IMR-90 (cell line): ENCODE data around the gene PEA15. TPM values are rescaled to one million over a fixed set of nuclear protein-coding genes. Genes with fewer than 3 reads are reported as not detected.

ENCODE experiments used
- ATAC-seq: fragments of 200-7000 bp; cut with Tn5 transposase; 2 replicates; pipeline ENCODE4 v1.9.1; 2020; ENCODE audit warnings: low read depth, mild to moderate bottlenecking, moderate library complexity
- BruUV-seq: library from RNA; stranded (reverse); fragments of 400-500 nt; replicated peaks from 2 replicates; lab custom pipeline; 2021; lab: Mats Ljungman, UMichigan
- CTCF ChIA-PET: fragments of 300-600 bp; formaldehyde crosslinking; extraction: SDS; loops from one replicate; lab custom pipeline; 2021; ENCODE audit warnings: antibody characterized with exemption; lab: Yijun Ruan, JAX
- POLR2A ChIA-PET: fragments of 300-600 bp; sonication (Branson Sonifier 250); formaldehyde crosslinking; loops from one replicate; lab custom pipeline; 2022; ENCODE audit warnings: antibody characterized with exemption; ENCODE audit not compliant: unreplicated experiment; lab: Charles Lee
- DNase-seq: peaks from one replicate; pipeline ENCODE4 v3.0.0; 2013
- H2AFZ ChIP-seq: replicated peaks from 2 replicates; pipeline ENCODE3; 2013; ENCODE audit warnings: low read length, mild to moderate bottlenecking; ENCODE audit not compliant: poor library complexity
- H2AK5ac ChIP-seq: 2 replicates; pipeline ENCODE4 v1.6.1; 2013; ENCODE audit warnings: low read depth, low read length, inconsistent platforms
- H2AK9ac ChIP-seq: replicated peaks from 2 replicates; pipeline ENCODE3; 2013; ENCODE audit warnings: mild to moderate bottlenecking, low read depth, low read length, moderate library complexity; ENCODE audit not compliant: poor library complexity
- H2BK120ac ChIP-seq: 2 replicates; pipeline ENCODE4 v1.6.1; 2013; ENCODE audit warnings: low read depth, low read length, inconsistent platforms
- H2BK15ac ChIP-seq: 3 replicates; pipeline ENCODE4 v1.6.1; 2013; ENCODE audit warnings: low read depth, low read length, inconsistent platforms
- H2BK20ac ChIP-seq: 2 replicates; pipeline ENCODE4 v1.6.1; 2013; ENCODE audit warnings: low read depth, mild to moderate bottlenecking, inconsistent platforms, low read length, moderate library complexity
- H2BK5ac ChIP-seq: 2 replicates; pipeline ENCODE4 v1.6.1; 2013; ENCODE audit warnings: mild to moderate bottlenecking, low read depth, low read length, inconsistent platforms; ENCODE audit not compliant: poor library complexity, severe bottlenecking
- H3K14ac ChIP-seq: replicated peaks from 2 replicates; pipeline ENCODE4 v1.6.1; 2013; ENCODE audit warnings: low read depth, low read length, inconsistent platforms
- H3K18ac ChIP-seq: 2 replicates; pipeline ENCODE4 v1.6.1; 2013; ENCODE audit warnings: low read depth, low read length, control low read depth
- H3K23ac ChIP-seq: 2 replicates; pipeline ENCODE4 v1.6.1; 2013; ENCODE audit warnings: low read depth, low read length, inconsistent platforms
- H3K27ac ChIP-seq: 2 replicates; pipeline ENCODE4 v1.5.1; 2013; ENCODE audit warnings: mild to moderate bottlenecking, control low read depth, low read length; ENCODE audit not compliant: insufficient read depth
- H3K27me3 ChIP-seq: 2 replicates; pipeline ENCODE4 v1.6.1; 2013; ENCODE audit warnings: low read length; ENCODE audit not compliant: control insufficient read depth, insufficient read depth
- H3K36me3 ChIP-seq: 2 replicates; pipeline ENCODE4 v1.6.1; 2013; ENCODE audit warnings: low read length, mixed read lengths; ENCODE audit not compliant: control insufficient read depth, insufficient read depth
- H3K4ac ChIP-seq: 2 replicates; pipeline ENCODE4 v1.6.1; 2013; ENCODE audit warnings: low read depth, low read length, inconsistent platforms
- H3K4me1 ChIP-seq: 2 replicates; pipeline ENCODE4 v1.6.1; 2013; ENCODE audit warnings: low read length, mixed read lengths; ENCODE audit not compliant: control insufficient read depth, insufficient read depth
- H3K4me2 ChIP-seq: 2 replicates; pipeline ENCODE4 v1.6.1; 2013; ENCODE audit warnings: low read depth, mild to moderate bottlenecking, control low read depth, low read length, moderate library complexity
- H3K4me3 ChIP-seq: 2 replicates; pipeline ENCODE4 v1.5.1; 2013; ENCODE audit warnings: low read depth, mild to moderate bottlenecking, control low read depth, low read length, moderate library complexity; ENCODE audit not compliant: insufficient read depth
- H3K56ac ChIP-seq: 2 replicates; pipeline ENCODE4 v1.6.1; 2013; ENCODE audit warnings: low read length, inconsistent platforms; ENCODE audit not compliant: insufficient read depth; ENCODE audit errors: extremely low read depth
- H3K79me1 ChIP-seq, 2 experiments: 2 replicates each; pipeline ENCODE4 v1.6.1; 2013; ENCODE audit warnings: low read length in 2 of 2, inconsistent platforms in 1 of 2, low read depth in 1 of 2
- H3K9ac ChIP-seq: 2 replicates; pipeline ENCODE4 v1.6.1; 2013; ENCODE audit warnings: low read depth, low read length, control low read depth
- H3K9me1 ChIP-seq: 2 replicates; pipeline ENCODE4 v1.6.1; 2013; ENCODE audit warnings: low read length, inconsistent platforms; ENCODE audit not compliant: insufficient read depth
- H3K9me3 ChIP-seq: 2 replicates; pipeline ENCODE4 v1.6.1; 2013; ENCODE audit warnings: low read length; ENCODE audit not compliant: control insufficient read depth, insufficient read depth
- H4K20me1 ChIP-seq: 2 replicates; pipeline ENCODE4 v1.6.1; 2013; ENCODE audit warnings: low read length, inconsistent platforms; ENCODE audit not compliant: insufficient read depth
- H4K5ac ChIP-seq: 2 replicates; pipeline ENCODE4 v1.6.1; 2013; ENCODE audit warnings: mild to moderate bottlenecking, low read depth, low read length, control low read depth
- H4K8ac ChIP-seq, 2 experiments: 2 replicates each; pipeline ENCODE4 v1.6.1; 2013; ENCODE audit warnings: low read depth in 2 of 2, low read length in 2 of 2, control low read depth in 1 of 2, inconsistent platforms in 1 of 2
- H4K91ac ChIP-seq: 2 replicates; pipeline ENCODE4 v1.6.1; 2013; ENCODE audit warnings: low read depth, low read length, inconsistent platforms; ENCODE audit not compliant: insufficient read depth
- BHLHE40 ChIP-seq: fragments of 150-350 bp; IDR thresholded peaks from 2 replicates; pipeline ENCODE4 v1.6.1; 2016; ENCODE audit warnings: mild to moderate bottlenecking, low read depth, low read length
- CEBPB ChIP-seq: IDR thresholded peaks from 2 replicates; pipeline ENCODE4 v1.6.1; 2012; ENCODE audit warnings: low read depth, low read length, improper control_type of control experiment
- CHD1 ChIP-seq: IDR thresholded peaks from 2 replicates; pipeline ENCODE4 v1.6.1; 2012; ENCODE audit warnings: low read depth, low read length, improper control_type of control experiment
- MAFK ChIP-seq: IDR thresholded peaks from 2 replicates; pipeline ENCODE4 v1.6.1; 2012; ENCODE audit warnings: low read depth, low read length, improper control_type of control experiment
- WGBS, 2 experiments: methylation state at CpG; one replicate each; pipeline versions ENCODE4 v1.1.5 to v1.1.7; 2013; ENCODE audit warnings: missing lambda C conversion rate in 2 of 2; ENCODE audit not compliant: insufficient read length in 1 of 2; ENCODE audit errors: extremely low coverage in 2 of 2; 5-methylcytosine and 5-hydroxymethylcytosine counted together
- dilution Hi-C: fragments of 300-500 bp; cut with HindIII; formaldehyde crosslinking; loops from one replicate; pipeline ENCODE4 v1.14.3; 2018; ENCODE audit warnings: low sequenced_read_pairs; ENCODE audit not compliant: unreplicated experiment
- in situ Hi-C: fragments of 300-500 bp; cut with MboI; formaldehyde crosslinking; loops from 3 replicates; pipeline ENCODE4 v1.14.3; 2019; ENCODE audit warnings: low sequenced_read_pairs, inconsistent platforms, mixed read lengths
- intact Hi-C: fragments of 100-400 bp; cut with micrococcal nuclease; formaldehyde crosslinking; loops from 2 replicates; pipeline ENCODE4 v1.10.0; 2022
- polyA plus RNA-seq, 3 experiments: library from polyadenylated mRNA; depleted of rRNA; stranded (reverse); fragments of >200 nt; gene quantifications; 2 replicates each; pipeline ENCODE4 v1.2.3, GENCODE V29; 2012; ENCODE audit warnings: low replicate concordance in 1 of 3
- total RNA-seq: library from RNA; depleted of rRNA; stranded (reverse); fragments of >200 nt; gene quantifications from 2 replicates; pipeline ENCODE4 v1.2.3, GENCODE V29; 2012

Gene PEA15
- total and polyA plus RNA-seq, 2 of the 4 experiments (the other 2 are of a cell fraction) = 296 to 754 TPM

- no peak overlapping the region for H2AFZ ChIP-seq
- H3K9me3 ChIP-seq = no peaks in the 10 kb centered on the region
- no peak overlapping the region for H2BK20ac ChIP-seq
- no peak overlapping the region for H2AK9ac ChIP-seq
- no peak overlapping the region for H3K18ac ChIP-seq
- H4K91ac ChIP-seq = no peak overlapping the region
- H3K9ac ChIP-seq = no peak overlapping the region
- CTCF ChIA-PET = no interaction called here
- no peak overlapping the region for H4K8ac ChIP-seq
- no peak overlapping the region for H2BK120ac ChIP-seq
- H3K56ac ChIP-seq = no peak overlapping the region
- peaks cover 23 to 47% of the 10 kb centered on the region in 2 experiments for H3K79me1 ChIP-seq
- dilution Hi-C loops = no loop called here
- intact Hi-C loops = loop anchor here (5.0 kb wide), 1 partner anchor 53 kb away; the partner anchor contains the start of gene CASQ1
- peaks cover 23% of the 10 kb centered on the region for H4K20me1 ChIP-seq
- no peak overlapping the region for H3K23ac ChIP-seq
- H3K27me3 ChIP-seq = no peaks in the 10 kb centered on the region
- peaks cover 2% of the 10 kb centered on the region; the same call in 1 of the 2 replicates for H3K4me1 ChIP-seq
- H2BK5ac ChIP-seq = no peak overlapping the region
- ATAC-seq (no peak), DNase-seq (no peak)
- no peaks in the 10 kb centered on the region for H3K9me1 ChIP-seq
- in situ Hi-C loops = no loop called here
- H2AK5ac ChIP-seq = no peak overlapping the region
- BruUV-seq = no TSS peak
- no peak overlapping the region for H3K14ac ChIP-seq
- no peak overlapping the region for H4K5ac ChIP-seq
- WGBS, 2 experiments = no CpG with 5 or more reads among the region's 1 CpG
- no peak overlapping the region for H3K4me3 ChIP-seq
- TF ChIP-seq BHLHE40 (no peak), CEBPB (no peak), CHD1 (no peak), MAFK (no peak)
- POLR2A ChIA-PET = no interaction called here
- H3K4ac ChIP-seq = no peak overlapping the region
- H3K4me2 ChIP-seq = no peak overlapping the region
- H3K36me3 ChIP-seq = peaks cover 9% of the 10 kb centered on the region
- no peak overlapping the region for H2BK15ac ChIP-seq
- no peak overlapping the region for H3K27ac ChIP-seq
Measured at GRCh38 chr1:160245434-160245833, 40.2 kb downstream of the PEA15 start.
